HepG2 (cell line): Measurements from ENCODE around the gene RARRES1. TPM values are rescaled to one million over a fixed set of nuclear protein-coding genes. Genes with fewer than 3 reads are reported as not detected.

Source experiments
- ATAC-seq: fragments of 200-7000 bp; cut with Tn5 transposase; 3 replicates; pipeline ENCODE4 v1.9.1; 2020; ENCODE audit warnings: mild to moderate bottlenecking, moderate library complexity
- BruUV-seq: library from RNA; stranded (reverse); fragments of 400-500 nt; replicated peaks from 2 replicates; lab custom pipeline; 2021; lab: Mats Ljungman, UMichigan
- CTCF ChIA-PET: fragments of 300-600 bp; formaldehyde crosslinking; extraction: SDS; loops from one replicate; lab custom pipeline; 2021; ENCODE audit warnings: low total read pairs, inconsistent platforms, low intra/inter-chr PET ratio; lab: Yijun Ruan, JAX
- POLR2A ChIA-PET: fragments of 350-600 bp; sonication (Branson Sonifier 250); formaldehyde crosslinking; loops from one replicate; lab custom pipeline; 2020; ENCODE audit warnings: antibody characterized with exemption, inconsistent platforms; lab: Yijun Ruan, JAX
- DNase-seq: peaks from one replicate; pipeline ENCODE4 v3.0.0-alpha.2; 2015; ENCODE audit warnings: low spot score
- FAIRE-seq: peaks from 3 replicates; lab custom pipeline; 2011; peaks lifted over from hg19 to GRCh38; lab: Jason Lieb, UNC
- H2AFZ ChIP-seq: one replicate; pipeline ENCODE4 v1.6.1; 2011; ENCODE audit warnings: low read length, inconsistent platforms
- H3K27ac ChIP-seq: fragments of 300-600 bp; 3 replicates; pipeline ENCODE4 v1.8.0; 2011; ENCODE audit warnings: mixed run types, mild to moderate bottlenecking, mixed read lengths, low read length, inconsistent platforms; ENCODE audit not compliant: insufficient read depth; ENCODE audit errors: extremely low read length
- H3K27me3 ChIP-seq, 2 experiments: fragments of 200-600 bp in 1 of 2; 2 replicates in 1 of 2; 3 replicates in 1 of 2; pipeline versions ENCODE4 v1.6.0 to v1.8.0; 2011; ENCODE audit warnings: low read length in 2 of 2, mild to moderate bottlenecking in 2 of 2, moderate library complexity in 2 of 2, inconsistent platforms in 1 of 2; ENCODE audit not compliant: insufficient read depth in 2 of 2, control insufficient read depth in 1 of 2
- H3K36me3 ChIP-seq, 2 experiments: fragments of 200-600 bp in 1 of 2; replicated peaks in 1 of 2; 2 replicates in 1 of 2; 3 replicates in 1 of 2; pipeline versions ENCODE4 v1.5.1 to v1.8.0; 2011; ENCODE audit warnings: low read length in 2 of 2, inconsistent platforms in 1 of 2; ENCODE audit not compliant: insufficient read depth in 2 of 2, control insufficient read depth in 1 of 2
- H3K4me1 ChIP-seq: 2 replicates; pipeline ENCODE4 v1.5.1; 2012; ENCODE audit warnings: low read length, inconsistent platforms; ENCODE audit not compliant: insufficient read depth
- H3K4me2 ChIP-seq: 2 replicates; pipeline ENCODE4 v1.6.0; 2011; ENCODE audit warnings: low read depth, low read length, inconsistent platforms
- H3K4me3 ChIP-seq, 3 experiments: fragments of 200-600 bp in 1 of 3; sonication (generic), shearing (Covaris generic) in 1 of 3; replicated peaks in 1 of 3; 2 replicates each; pipeline ENCODE4 v1.5.1; 2011 to 2016; ENCODE audit warnings: low read length in 3 of 3, inconsistent platforms in 2 of 3, low read depth in 2 of 3, mild to moderate bottlenecking in 2 of 3, control low read depth in 1 of 3, mixed read lengths in 1 of 3; ENCODE audit not compliant: insufficient read depth in 1 of 3
- H3K79me2 ChIP-seq: one replicate; pipeline ENCODE4 v1.6.1; 2011; ENCODE audit warnings: low read length, inconsistent platforms; ENCODE audit not compliant: insufficient read depth
- H3K9ac ChIP-seq: 2 replicates; pipeline ENCODE4 v1.6.0; 2011; ENCODE audit warnings: mild to moderate bottlenecking, low read depth, low read length, inconsistent platforms; ENCODE audit not compliant: insufficient read depth
- H3K9me3 ChIP-seq: 2 replicates; pipeline ENCODE4 v1.5.1; 2012; ENCODE audit warnings: mild to moderate bottlenecking, low read length
- H4K20me1 ChIP-seq: 2 replicates; pipeline ENCODE4 v1.6.0; 2011; ENCODE audit warnings: inconsistent platforms, mild to moderate bottlenecking, low read length, moderate library complexity; ENCODE audit not compliant: insufficient read depth
- ATF5 ChIP-seq: sonication (generic); formaldehyde crosslinking; IDR thresholded peaks from 2 replicates; pipeline ENCODE4 v1.4.0; 2020; ENCODE audit warnings: mild to moderate bottlenecking, low read depth, missing genetic modification reagents
- BCL6 ChIP-seq: IDR thresholded peaks from 2 replicates; pipeline ENCODE4 v1.6.1; 2016; ENCODE audit warnings: missing genetic modification reagents, missing compliant biosample characterization
- DNMT3B ChIP-seq: conservative IDR thresholded peaks from 2 replicates; pipeline ENCODE4 v1.6.1; 2016; ENCODE audit warnings: missing biosample characterization, control low read depth
- ETV5 ChIP-seq: IDR thresholded peaks from 2 replicates; pipeline ENCODE4 v1.6.1; 2018; ENCODE audit warnings: missing biosample characterization, missing genetic modification reagents, inconsistent platforms, borderline replicate concordance
- FOXA1 ChIP-seq, 2 experiments: fragments of 450-650 bp in 1 of 2; sonication (generic) in 1 of 2; formaldehyde crosslinking in 1 of 2; IDR thresholded peaks; 2 replicates each; pipeline versions ENCODE4 v1.4.0 to v1.6.1; 2016 to 2020; ENCODE audit warnings: missing genetic modification reagents in 1 of 2
- HNF4G ChIP-seq, 2 experiments: sonication (generic) in 1 of 2; formaldehyde crosslinking in 1 of 2; IDR thresholded peaks; 2 replicates each; pipeline versions ENCODE4 v1.4.0 to v1.6.1; 2011 to 2020; ENCODE audit warnings: borderline replicate concordance in 2 of 2, low read depth in 2 of 2, mild to moderate bottlenecking in 2 of 2, low read length in 1 of 2, missing genetic modification reagents in 1 of 2, moderate library complexity in 1 of 2
- NR2F2 ChIP-seq: IDR thresholded peaks from 2 replicates; pipeline ENCODE4 v1.6.1; 2012; ENCODE audit warnings: low read depth, inconsistent platforms, borderline replicate concordance
- PAXIP1 ChIP-seq: sonication (generic); formaldehyde crosslinking; conservative IDR thresholded peaks from 2 replicates; pipeline ENCODE4 v1.4.0; 2020; ENCODE audit warnings: mild to moderate bottlenecking, missing genetic modification reagents, moderate library complexity
- SKI ChIP-seq: fragments of 450-650 bp; IDR thresholded peaks from one replicate; pipeline ENCODE4 v1.6.1; 2018; ENCODE audit warnings: mild to moderate bottlenecking; ENCODE audit not compliant: partially characterized antibody
- SKIL ChIP-seq: sonication (generic); formaldehyde crosslinking; IDR thresholded peaks from 2 replicates; pipeline ENCODE4 v1.8.0; 2022; ENCODE audit warnings: missing genetic modification reagents, mild to moderate bottlenecking, moderate library complexity, borderline replicate concordance
- SOX6 ChIP-seq, 2 experiments: fragments of 450-650 bp in 1 of 2; sonication (generic) in 1 of 2; formaldehyde crosslinking in 1 of 2; IDR thresholded peaks; 2 replicates each; pipeline versions ENCODE4 v1.4.0 to v1.6.1; 2017 to 2020; ENCODE audit warnings: antibody characterized with exemption in 1 of 2, mild to moderate bottlenecking in 1 of 2, missing genetic modification reagents in 1 of 2
- TBL1XR1 ChIP-seq: fragments of 150-350 bp; IDR thresholded peaks from 2 replicates; pipeline ENCODE4 v1.6.1; 2014; ENCODE audit warnings: borderline replicate concordance, low read length; ENCODE audit not compliant: partially characterized antibody
- TRIM22 ChIP-seq: fragments of 450-650 bp; IDR thresholded peaks from 2 replicates; pipeline ENCODE4 v1.6.1; 2017
- ZNF619 ChIP-seq: sonication (generic); formaldehyde crosslinking; IDR thresholded peaks from 2 replicates; pipeline ENCODE4 v1.4.0; 2020; ENCODE audit warnings: mild to moderate bottlenecking, missing genetic modification reagents
- WGBS: methylation state at CpG from one replicate; pipeline ENCODE4 v1.1.6; 2017; ENCODE audit warnings: low lambda C conversion rate; 5-methylcytosine and 5-hydroxymethylcytosine counted together
- in situ Hi-C: cut with HindIII; loops from 2 replicates; pipeline ENCODE4 v1.10.0; 2017; ENCODE audit warnings: low pct_unique_long_range_greater_than_20kb; ENCODE audit not compliant: extremely low pct_ligation_motif_present
- intact Hi-C: fragments of 100-400 bp; cut with micrococcal nuclease; formaldehyde crosslinking; loops from one replicate; pipeline ENCODE4 v1.10.0; 2022; ENCODE audit not compliant: unreplicated experiment
- polyA plus RNA-seq, 8 experiments: library from polyadenylated mRNA; depleted of rRNA in 3 of 8; stranded (reverse) in 7 of 8; unstranded in 1 of 8; fragments of >200 nt; fragmentation: Illumina TruSeq in 4 of 8; extraction: Trizol in 4 of 8; gene quantifications; 2 replicates each; pipeline versions ENCODE4 v1.2.1 to v1.2.3, GENCODE V29; 2011 to 2016; ENCODE audit warnings: low read depth in 4 of 8, missing spikeins in 1 of 8, mixed read lengths in 1 of 8; ENCODE audit not compliant: insufficient read depth in 1 of 8
- total RNA-seq, 5 experiments: library from RNA; depleted of rRNA; stranded (reverse); fragments of >200 nt; fragmentation: Illumina TruSeq; extraction: Trizol; gene quantifications; 2 replicates each; pipeline ENCODE4 v1.2.3, GENCODE V29; 2016; ENCODE audit warnings: low read depth in 1 of 5

RARRES1 gene
- total and polyA plus RNA-seq, 2 of the 13 experiments (the other 11 are each of a cell fraction or from before 2014, with no cell fraction given), result not detected

- Histone ChIP-seq H3K79me2 (no peaks in the 10 kb centered on the region), H3K36me3 (0 out of 5 replicates have a peak, but pooled peaks cover 0 to 4% of the 10 kb centered on the region in 2 experiments), H3K9me3 (no peaks in the 10 kb centered on the region), H3K9ac (no peak overlapping the region), H3K4me1 (peaks cover 30% of the 10 kb centered on the region), H2AFZ (no peak overlapping the region), H3K4me3 (no peak overlapping the region), H4K20me1 (no peaks in the 10 kb centered on the region), H3K4me2 (peak overlapping the region; percentile 28; the same call in 1 of the 2 replicates), H3K27ac (no peak overlapping the region), H3K27me3 (no peaks in the 10 kb centered on the region)
- ChIA-PET CTCF (no interaction called here), POLR2A (interaction anchor here (1.5 kb wide), 1 partner anchor 76 kb away, joined by 4 read pairs; the partner anchor contains the start of gene MFSD1)
- DNase-seq (peak; percentile 43), ATAC-seq (peak; percentile 90), FAIRE-seq (peak; percentile 54)
- no TSS peak for BruUV-seq
- in situ Hi-C loops, result loop anchor here (5.0 kb wide), 1 partner anchor 67 kb away; no protein-coding TSS in a partner anchor
- WGBS, result 32% methylated on average over 6 of the region's 9 CpGs
- intact Hi-C loops, result loop anchor here (5.0 kb wide), 1 partner anchor 42 kb away; no protein-coding TSS in a partner anchor
- TF ChIP-seq SKIL (CRISPR knock-in tag) (peak; percentile 52; the same call in 1 of the 2 replicates), ZNF619 (CRISPR knock-in tag) (no peak), HNF4G (IDR thresholded peaks at IDR 0.05; ENCODE audit: borderline replicate concordance, low read depth, low read length) (peak; percentile 14; the same call in 1 of the 2 replicates), HNF4G (CRISPR knock-in tag; IDR thresholded peaks at IDR 0.05; ENCODE audit: borderline replicate concordance, low read depth) (no peak), SKI (peak; percentile 94), NR2F2 (peak; percentile 76; the same call in 1 of the 2 replicates), ATF5 (CRISPR knock-in tag) (no peak), FOXA1 (IDR thresholded peaks at IDR 0.05) (no peak), FOXA1 (CRISPR knock-in tag; IDR thresholded peaks at IDR 0.05) (no peak), DNMT3B (CRISPR knock-in tag) (no peak), TRIM22 (no peak), ETV5 (peak; percentile 38; the same call in 1 of the 2 replicates), BCL6 (CRISPR knock-in tag) (peak; percentile 47; the same call in 1 of the 2 replicates), SOX6 (IDR thresholded peaks at IDR 0.05) (no peak), SOX6 (CRISPR knock-in tag; IDR thresholded peaks at IDR 0.05) (peak; percentile 20; the same call in 1 of the 2 replicates), PAXIP1 (0 out of 2 replicates have a peak, but pooled peaks have one; percentile 11), TBL1XR1 (peak; percentile 78)
Observed at GRCh38 chr3:158725348-158726011, 6.8 kb downstream of the RARRES1 start.
